Lower lobe of right lung (tissue), 2 donors: ENCODE measurements around the gene CHD2. TPM values are rescaled to one million over a fixed set of nuclear protein-coding genes. Genes with fewer than 3 reads are reported as not detected.

Experiments used
- ATAC-seq, 2 donors: fragments of 200-7000 bp; cut with Tn5 transposase; one replicate each; pipeline ENCODE4 v1.9.1; 2020 to 2022; ENCODE audit warnings: mild to moderate bottlenecking in 2 of 2, moderate library complexity in 2 of 2
- DNase-seq: peaks from one replicate; pipeline ENCODE4 v3.0.0-alpha.2; 2020
- H3K27ac ChIP-seq: fragments of 200-600 bp; one replicate; pipeline ENCODE4 v1.8.0; 2022
- H3K27me3 ChIP-seq: fragments of 200-600 bp; one replicate; pipeline ENCODE4 v1.8.0; 2022; ENCODE audit warnings: low read depth
- H3K36me3 ChIP-seq: fragments of 200-600 bp; one replicate; pipeline ENCODE4 v1.8.0; 2022; ENCODE audit warnings: mild to moderate bottlenecking
- H3K4me1 ChIP-seq: fragments of 200-600 bp; one replicate; pipeline ENCODE4 v1.8.0; 2022
- H3K4me3 ChIP-seq: fragments of 200-600 bp; one replicate; pipeline ENCODE4 v1.8.0; 2022; ENCODE audit warnings: mild to moderate bottlenecking
- H3K9me3 ChIP-seq: fragments of 200-600 bp; one replicate; pipeline ENCODE4 v1.8.0; 2022
- intact Hi-C: fragments of 100-400 bp; cut with DNase I; formaldehyde crosslinking; loops from one replicate; pipeline ENCODE4 v1.11.0; 2022
- long read RNA-seq: library from polyadenylated mRNA; unstranded; transcript quantifications from one replicate; pipeline ENCODE4 v2.0.0, GENCODE V29; 2021
- total RNA-seq: library from RNA; stranded (reverse); fragmentation: NEBNext Ultra II Directional; extraction: Animal tissue kit (Norgen Biotek cat#: 25700); gene quantifications from one replicate; pipeline ENCODE4 v1.2.1, GENCODE V29; 2021
- TF ChIP-seq, protein P1 (sequence below): fragments of 200-600 bp; IDR thresholded peaks from one replicate; pipeline ENCODE4 v1.8.0; 2022; ENCODE audit warnings: antibody characterized with exemption, mild to moderate bottlenecking
- donor health status: DM: no; HTN: yes; CAD: no; lungs with severe emphysema.

CHD2 gene
- total RNA-seq = 158 TPM
- long read RNA-seq, transcript CHD2-202 (13 exons, 2,221 nt) = major isoform, 5 of 66 reads
- long read RNA-seq, partial matches to known transcripts = 25 of 66 reads
- long read RNA-seq, other reads (novel, unspliced or antisense) = 35 of 66 reads

DNA sequence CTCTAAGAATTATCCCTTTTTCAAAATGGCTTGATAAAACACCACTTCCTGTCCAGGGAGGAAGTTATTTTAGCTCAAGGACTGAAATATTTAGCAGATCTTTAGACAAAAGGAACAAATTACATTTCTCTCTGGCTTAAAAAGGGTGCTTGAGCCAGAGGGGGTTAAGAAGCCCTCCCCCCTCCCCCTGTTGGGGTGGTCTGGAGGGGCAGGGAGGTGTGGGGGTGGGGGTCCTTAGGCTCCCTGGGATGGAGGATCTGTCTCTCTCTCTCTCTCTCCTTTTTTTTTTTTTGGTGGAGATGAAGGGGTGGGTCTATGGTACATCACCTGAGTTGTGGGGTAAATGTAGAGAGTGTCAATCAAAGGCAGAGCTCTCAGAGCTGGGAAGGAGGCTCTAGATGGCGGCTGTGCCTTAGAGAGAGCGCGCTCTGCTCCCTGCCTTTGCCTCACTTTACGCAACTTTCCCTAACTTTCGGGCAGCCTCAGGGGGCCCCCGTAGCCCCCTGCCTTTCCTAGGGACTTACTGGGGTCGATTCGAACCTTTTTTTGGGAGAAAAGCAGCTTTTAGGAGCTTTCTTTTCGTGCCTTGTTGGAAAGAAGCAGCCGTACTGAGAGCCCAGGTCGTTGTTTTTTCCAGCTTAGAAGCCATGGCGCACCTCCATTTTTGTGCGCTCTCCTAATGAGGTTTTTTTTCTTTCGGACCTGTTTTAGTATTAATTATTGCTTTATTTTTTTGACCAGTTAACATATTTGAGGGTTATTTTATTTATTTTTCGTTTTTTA lies at the start of gene CHD2:
CHD2 (plus strand) TSS at position 377 of the 783 bp plus-strand sequence. CDS start 914 bp downstream, outside the sequence.
- Histone ChIP-seq H3K9me3 (no peaks in the 10 kb centered on the region), H3K27me3 (no peaks in the 10 kb centered on the region), H3K4me3 (peak within 1 kb of the TSS; percentile 66), H3K27ac (peak within 1 kb of the TSS; percentile 96), H3K36me3 (peaks cover 40% of the 10 kb centered on the region), H3K4me1 (peaks cover 56% of the 10 kb centered on the region)
- TF ChIP-seq, protein P1, sequence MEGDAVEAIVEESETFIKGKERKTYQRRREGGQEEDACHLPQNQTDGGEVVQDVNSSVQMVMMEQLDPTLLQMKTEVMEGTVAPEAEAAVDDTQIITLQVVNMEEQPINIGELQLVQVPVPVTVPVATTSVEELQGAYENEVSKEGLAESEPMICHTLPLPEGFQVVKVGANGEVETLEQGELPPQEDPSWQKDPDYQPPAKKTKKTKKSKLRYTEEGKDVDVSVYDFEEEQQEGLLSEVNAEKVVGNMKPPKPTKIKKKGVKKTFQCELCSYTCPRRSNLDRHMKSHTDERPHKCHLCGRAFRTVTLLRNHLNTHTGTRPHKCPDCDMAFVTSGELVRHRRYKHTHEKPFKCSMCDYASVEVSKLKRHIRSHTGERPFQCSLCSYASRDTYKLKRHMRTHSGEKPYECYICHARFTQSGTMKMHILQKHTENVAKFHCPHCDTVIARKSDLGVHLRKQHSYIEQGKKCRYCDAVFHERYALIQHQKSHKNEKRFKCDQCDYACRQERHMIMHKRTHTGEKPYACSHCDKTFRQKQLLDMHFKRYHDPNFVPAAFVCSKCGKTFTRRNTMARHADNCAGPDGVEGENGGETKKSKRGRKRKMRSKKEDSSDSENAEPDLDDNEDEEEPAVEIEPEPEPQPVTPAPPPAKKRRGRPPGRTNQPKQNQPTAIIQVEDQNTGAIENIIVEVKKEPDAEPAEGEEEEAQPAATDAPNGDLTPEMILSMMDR = no peak
- ATAC-seq (peak; percentile 72 to 79), DNase-seq (peak; percentile 72)
- intact Hi-C loops = no loop called here

DNA sequence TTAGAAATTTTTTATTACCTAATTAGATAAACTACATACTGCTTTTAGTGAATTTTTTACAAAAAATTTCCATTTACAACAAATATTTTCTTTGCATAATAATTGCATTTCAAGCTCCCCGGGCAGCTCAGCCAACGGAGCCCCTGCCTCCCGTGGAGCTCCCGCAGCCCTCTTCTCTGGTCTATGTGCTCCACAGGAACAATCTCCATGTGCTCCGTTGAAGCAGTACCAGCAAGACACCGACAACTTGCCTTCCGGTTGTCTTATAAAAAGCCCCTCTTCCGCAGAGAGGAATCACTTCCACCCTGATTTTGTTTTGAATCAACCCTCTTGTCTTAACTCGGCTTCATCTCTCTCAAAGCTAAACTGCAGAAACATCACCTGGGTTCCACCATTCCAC lies 46.9 kb upstream of the CHD2 start:
- H3K27me3 ChIP-seq = no peaks in the 10 kb centered on the region
- H3K9me3 ChIP-seq = no peaks in the 10 kb centered on the region
- ATAC-seq = no peak
- TF ChIP-seq, protein P1 = no peak
- peaks cover 11% of the 10 kb centered on the region for H3K4me1 ChIP-seq
- no peaks in the 10 kb centered on the region for H3K36me3 ChIP-seq
- no peak overlapping the region for H3K4me3 ChIP-seq
- intact Hi-C loops = no loop called here
- DNase-seq = no peak
- H3K27ac ChIP-seq = no peak overlapping the region

DNA sequence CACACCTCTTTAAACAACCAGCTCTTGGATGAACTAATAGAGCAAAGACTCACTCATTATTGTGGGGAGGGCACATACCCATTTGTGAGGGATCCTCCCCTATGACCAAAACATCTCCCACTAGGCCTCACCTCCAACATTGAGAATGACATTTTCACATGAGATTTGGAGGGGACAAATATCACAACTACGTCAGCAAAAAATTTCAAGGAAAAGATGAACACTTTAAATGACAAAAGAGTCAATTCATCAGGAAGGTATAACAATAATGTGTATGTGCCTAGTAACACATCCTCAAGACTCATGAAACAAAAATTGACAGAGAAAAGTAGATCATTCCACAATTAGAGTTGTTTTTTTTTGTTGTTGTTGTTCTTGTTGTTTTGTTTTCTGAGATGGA lies 38.4 kb upstream of the CHD2 start:
- Histone ChIP-seq H3K4me1 (no peaks in the 10 kb centered on the region), H3K4me3 (no peak overlapping the region), H3K9me3 (peaks cover 10% of the 10 kb centered on the region), H3K27me3 (no peaks in the 10 kb centered on the region), H3K36me3 (no peaks in the 10 kb centered on the region), H3K27ac (no peak overlapping the region)
- DNase-seq (no peak), ATAC-seq (no peak)
- TF ChIP-seq, protein P1 = no peak
- intact Hi-C loops = no loop called here

DNA sequence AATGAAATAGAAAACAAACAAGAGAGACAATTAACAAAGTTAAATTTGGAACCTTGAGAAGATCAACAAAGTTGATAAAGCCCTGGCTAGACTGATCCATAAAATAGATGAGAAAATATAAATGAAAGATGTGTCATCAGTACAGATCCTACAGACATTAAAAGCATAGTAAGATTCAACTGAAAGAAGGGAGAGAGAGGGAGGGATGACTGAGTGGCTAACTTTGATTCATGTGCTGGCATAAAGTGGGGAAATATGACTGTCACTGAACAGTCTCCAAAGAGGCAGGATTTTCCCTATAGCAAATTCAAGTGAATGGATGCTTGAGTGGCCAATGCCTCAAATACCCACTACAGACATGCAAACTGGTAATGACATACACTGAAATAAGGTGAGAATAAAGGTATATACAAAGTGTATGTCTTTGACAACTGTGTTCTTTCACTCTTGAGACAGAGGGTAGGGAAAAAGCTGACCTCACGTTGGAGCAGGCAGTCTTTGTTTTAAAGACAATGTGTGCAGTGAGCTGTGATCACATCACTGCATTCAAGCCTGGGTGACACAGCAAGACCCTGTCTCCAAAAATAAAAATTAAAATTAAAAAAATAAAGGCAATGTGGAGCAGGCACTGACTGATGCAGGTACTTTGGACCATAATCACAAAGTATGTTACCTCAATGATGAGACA lies 35.9 kb upstream of the CHD2 start:
- ATAC-seq = no peak
- no peak overlapping the region for H3K4me3 ChIP-seq
- no peak overlapping the region for H3K27ac ChIP-seq
- TF ChIP-seq, protein P1 = no peak
- no peaks in the 10 kb centered on the region for H3K27me3 ChIP-seq
- no peak for DNase-seq
- peaks cover 10% of the 10 kb centered on the region for H3K9me3 ChIP-seq
- no peaks in the 10 kb centered on the region for H3K36me3 ChIP-seq
- H3K4me1 ChIP-seq = peaks cover 4% of the 10 kb centered on the region
- intact Hi-C loops = no loop called here

DNA sequence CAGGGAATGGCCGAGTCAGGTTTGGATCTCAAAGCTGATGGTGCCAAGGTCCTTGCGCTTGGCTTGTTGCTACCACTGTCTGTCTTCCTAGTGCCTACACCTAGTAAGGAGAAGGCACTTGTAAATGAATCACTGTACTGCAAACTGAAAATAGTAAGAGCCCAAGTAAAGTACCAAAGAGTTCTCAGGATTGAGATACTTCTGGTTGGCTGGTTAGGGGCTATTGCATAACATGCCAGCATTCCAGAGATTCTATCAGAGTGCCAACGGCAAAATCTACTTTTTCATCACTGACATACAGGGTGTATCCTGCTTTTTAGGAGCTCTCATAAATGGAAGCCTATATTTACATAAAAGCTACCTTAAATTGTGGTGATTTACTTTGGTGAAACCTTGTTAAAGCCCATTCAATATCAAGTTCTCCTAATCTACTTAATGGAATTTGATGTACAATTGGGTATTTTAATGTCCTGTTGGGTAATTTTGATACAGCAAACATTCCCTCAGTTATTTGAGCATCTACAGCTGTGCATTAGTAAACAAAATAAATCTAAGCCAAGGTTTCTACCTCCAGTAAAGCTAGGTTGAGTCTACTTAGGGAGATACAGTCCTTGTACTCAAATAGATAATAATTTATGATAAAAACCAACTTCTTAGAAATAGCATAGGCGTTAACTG lies 30.7 kb upstream of the CHD2 start:
- H3K36me3 ChIP-seq = no peaks in the 10 kb centered on the region
- DNase-seq (no peak), ATAC-seq (peak; percentile 93 to 97)
- peak overlapping the region; percentile 57 for H3K27ac ChIP-seq
- H3K9me3 ChIP-seq = peaks cover 5% of the 10 kb centered on the region
- peaks cover 10% of the 10 kb centered on the region for H3K4me1 ChIP-seq
- no peak overlapping the region for H3K4me3 ChIP-seq
- TF ChIP-seq, protein P1 = no peak
- intact Hi-C loops = no loop called here
- no peaks in the 10 kb centered on the region for H3K27me3 ChIP-seq
